ENCODE results near the gene STAP2.

Gene STAP2

GRCh38 chr19:4338441-4339355 is at the start of gene STAP2:
STAP2 (minus strand) TSS chr19:4338827; CDS start chr19:4338753, 74 bp downstream.
- no peak for DNase-seq

GRCh38 chr19:4386041-4386782 is 47.6 kb upstream of the STAP2 start:
- no peak for DNase-seq

GRCh38 chr19:4385291-4386040 is 46.8 kb upstream of the STAP2 start:
- DNase-seq, result no peak

GRCh38 chr19:4380254-4380727 is 41.7 kb upstream of the STAP2 start:
- no peak for DNase-seq

- no peak for DNase-seq
Measured at GRCh38 chr19:4379383-4380253, 41.0 kb upstream of the STAP2 start.

GRCh38 chr19:4378886-4379285 is 40.3 kb upstream of the STAP2 start:
- DNase-seq, result no peak

GRCh38 chr19:4376991-4377781 is 38.6 kb upstream of the STAP2 start:
- DNase-seq, result no peak

GRCh38 chr19:4376671-4376990 is 38.0 kb upstream of the STAP2 start:
- DNase-seq, result no peak

GRCh38 chr19:4376028-4376670 is 37.5 kb upstream of the STAP2 start:
- no peak for DNase-seq

- no peak for DNase-seq
Measured at GRCh38 chr19:4375164-4376027, 36.8 kb upstream of the STAP2 start.

GRCh38 chr19:4374498-4375163 is 36.0 kb upstream of the STAP2 start:
- DNase-seq, result no peak

GRCh38 chr19:4373601-4374497 is 35.2 kb upstream of the STAP2 start:
- DNase-seq, result no peak

- no peak for DNase-seq
Measured at GRCh38 chr19:4373013-4373367, 34.4 kb upstream of the STAP2 start.

- DNase-seq, result no peak
Measured at GRCh38 chr19:4372165-4373012, 33.8 kb upstream of the STAP2 start.

GRCh38 chr19:4371247-4372164 is 32.9 kb upstream of the STAP2 start:
- no peak for DNase-seq

- no peak for DNase-seq
Measured at GRCh38 chr19:4370418-4371041, 31.9 kb upstream of the STAP2 start.
